ENCODE measurements around the gene MCM9.

GRCh38 chr6:118774581-118774980, 160.4 kb downstream of the MCM9 start:
- TF ChIP-seq CTCF (IDR thresholded peaks at IDR 0.05; ENCODE audit: insufficient read depth, low read depth, low read length), result no peak
- no peak for TF ChIP-seq EZH2 (IDR thresholded peaks at IDR 0.05; ENCODE audit: insufficient read depth, low read length)

Measured in astrocyte (in vitro differentiated cells and primary cell).